Frontal cortex (tissue), 4 donors: ENCODE data around the gene PHACTR3. TPM values are rescaled to one million over a fixed set of nuclear protein-coding genes. Genes with fewer than 3 reads are reported as not detected.
"Not testable (repeated sequence)": the region's sequence is repeated elsewhere in the genome, so short reads cannot be mapped to it uniquely, and the experiment has no call there.

ENCODE experiments used
- DNase-seq, 2 donors: peaks; one replicate each; pipeline ENCODE4 v3.0.0; 2012; ENCODE audit warnings: low spot score in 2 of 2
- FAIRE-seq: peaks from 2 replicates; lab custom pipeline; 2012; peaks lifted over from hg19 to GRCh38; lab: Jason Lieb, UNC
- total RNA-seq: library from RNA; depleted of rRNA; stranded (reverse); fragments of >200 nt; gene quantifications from one replicate; pipeline ENCODE4 v1.2.3, GENCODE V29; 2014
- donor health status: control.
- donor health status: control.
- donor health status: control.

The PHACTR3 gene
- total RNA-seq, 1 donor from 2014 or later, result 40.8 TPM

DNA sequence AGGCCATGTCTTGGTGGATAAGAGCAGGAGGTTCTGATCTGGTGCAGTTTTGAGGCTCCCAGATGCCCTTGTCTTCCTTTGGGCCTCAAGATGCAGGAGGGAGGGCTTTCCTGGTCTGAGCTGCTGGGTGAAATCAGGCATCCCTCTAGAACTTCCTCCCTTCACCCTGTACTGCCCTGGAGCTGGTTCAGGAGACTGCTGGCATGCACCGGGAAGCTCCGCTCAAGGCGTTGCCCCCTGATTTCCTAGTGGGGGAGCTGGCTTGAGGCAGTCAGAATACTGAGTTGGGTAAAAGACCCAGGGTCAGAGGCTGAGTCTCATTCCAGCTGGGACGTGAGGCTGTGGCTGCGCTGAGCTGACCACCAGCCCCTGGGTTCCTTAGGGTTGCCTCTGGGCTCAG is 12.0 kb downstream of the PHACTR3 start:
- DNase-seq (no peak), FAIRE-seq (no peak)

DNA sequence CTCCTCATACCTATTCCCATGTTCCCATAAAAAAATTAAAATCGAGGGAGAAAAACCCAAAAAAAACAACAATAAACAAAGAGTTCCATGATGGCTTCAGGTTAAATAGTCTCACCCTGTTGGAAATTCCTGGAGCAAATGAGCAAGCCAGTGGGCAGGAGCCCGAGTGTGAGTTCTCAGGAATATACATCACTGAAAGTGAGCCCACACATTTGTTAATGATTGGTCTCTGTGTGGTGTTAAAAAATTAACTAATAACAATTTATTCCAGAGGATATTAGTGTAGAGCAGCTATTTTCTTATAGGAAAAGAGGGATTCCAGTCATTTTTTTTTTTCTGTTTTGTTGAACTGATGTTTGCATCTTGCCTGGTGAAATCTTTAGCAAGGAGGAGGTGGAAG is 12.9 kb downstream of the PHACTR3 start:
- FAIRE-seq (no peak), DNase-seq (no peak)

DNA sequence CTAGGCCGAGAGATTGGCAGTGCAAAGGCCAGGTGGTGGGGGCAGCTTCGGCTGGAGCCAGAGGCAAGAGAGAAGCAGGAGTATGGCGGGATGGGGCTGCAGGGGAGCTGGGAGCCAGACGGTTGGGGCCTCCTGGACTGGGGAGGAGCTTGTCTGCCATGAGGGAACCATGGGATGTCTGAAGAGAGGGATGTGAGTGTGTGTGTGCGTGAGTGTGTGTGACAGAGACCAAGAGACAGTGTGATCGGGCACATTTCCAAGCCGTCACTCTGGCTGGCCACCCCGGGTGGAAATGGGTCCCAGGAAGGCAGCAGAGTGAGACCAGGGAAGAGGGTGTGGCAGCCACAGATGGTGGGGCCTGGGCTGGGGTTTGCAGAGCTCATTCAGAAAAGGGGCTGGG is 13.8 kb downstream of the PHACTR3 start:
- DNase-seq, result no peak
- FAIRE-seq, result no peak

DNA sequence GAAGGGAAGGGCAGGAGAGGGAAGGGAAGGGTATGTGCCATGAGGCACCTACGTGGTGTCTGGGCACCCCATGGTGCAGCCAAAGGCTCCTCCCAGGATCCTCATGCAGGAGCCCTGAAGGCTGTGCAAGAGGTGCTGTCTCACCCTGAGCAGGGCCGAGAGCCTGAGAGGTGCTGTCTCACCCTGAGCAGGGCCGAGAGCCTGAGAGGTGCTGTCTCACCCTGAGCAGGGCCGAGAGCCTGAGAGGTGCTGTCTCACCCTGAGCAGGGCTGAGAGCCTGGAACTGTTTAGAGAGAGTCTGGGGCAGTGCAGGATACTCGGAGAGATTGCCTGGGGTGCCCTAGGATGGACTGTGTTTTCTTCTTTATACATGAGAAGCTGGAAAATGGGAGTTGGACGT is 14.2 kb downstream of the PHACTR3 start:
- DNase-seq, FAIRE-seq: not testable (repeated sequence)

DNA sequence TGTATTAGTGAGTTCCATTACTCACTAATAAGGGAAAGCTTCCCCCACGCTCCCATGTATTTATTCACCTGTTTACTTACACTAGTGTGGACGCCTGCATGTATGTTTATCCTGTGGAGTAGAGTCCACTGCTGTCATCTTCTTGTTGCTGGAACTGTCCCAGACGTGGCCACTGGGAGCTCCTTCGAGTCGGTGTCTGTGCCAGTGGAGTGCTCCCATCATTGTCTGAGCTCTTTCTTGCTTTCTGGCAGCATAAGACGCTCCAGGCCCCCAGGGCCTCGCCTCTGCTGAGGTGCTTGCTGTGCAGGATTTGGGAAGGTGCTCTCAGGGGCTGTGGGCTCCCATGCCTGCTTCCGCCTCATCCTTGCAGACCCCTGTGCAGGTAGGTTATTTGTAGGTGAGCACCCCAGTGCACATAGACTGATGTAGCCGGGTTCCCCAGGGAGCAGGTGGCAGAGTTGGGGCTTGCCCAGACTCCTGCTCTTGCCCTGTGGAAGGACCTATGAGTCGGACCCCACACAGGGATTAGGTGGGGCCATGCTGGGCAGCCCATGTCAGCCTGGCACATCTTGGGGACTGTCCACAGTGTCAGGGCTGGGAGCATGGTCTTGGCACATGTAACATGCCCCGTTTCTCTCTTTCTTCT is 16.6 kb downstream of the PHACTR3 start:
- no peak for FAIRE-seq
- no peak for DNase-seq

DNA sequence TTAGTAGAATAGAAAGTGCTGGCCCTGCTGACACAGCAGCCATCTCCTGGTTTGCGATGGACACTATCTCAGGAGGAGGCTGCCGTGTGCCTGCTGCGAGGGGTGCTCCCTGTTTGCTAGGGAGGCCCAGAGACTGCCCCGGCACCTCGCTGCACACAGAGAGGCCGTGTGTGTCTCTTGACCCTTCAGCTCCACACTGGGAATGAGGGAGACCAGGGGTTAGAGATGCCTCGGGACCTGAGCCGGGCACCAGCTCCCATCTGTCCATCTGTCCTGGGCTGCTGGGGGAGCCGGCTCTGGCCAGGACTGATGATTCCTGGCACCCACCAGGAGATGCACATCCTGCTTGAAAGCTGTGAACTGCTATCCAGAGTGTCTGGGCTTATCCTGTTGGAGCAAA is 18.2 kb downstream of the PHACTR3 start:
- no peak for FAIRE-seq
- no peak for DNase-seq

DNA sequence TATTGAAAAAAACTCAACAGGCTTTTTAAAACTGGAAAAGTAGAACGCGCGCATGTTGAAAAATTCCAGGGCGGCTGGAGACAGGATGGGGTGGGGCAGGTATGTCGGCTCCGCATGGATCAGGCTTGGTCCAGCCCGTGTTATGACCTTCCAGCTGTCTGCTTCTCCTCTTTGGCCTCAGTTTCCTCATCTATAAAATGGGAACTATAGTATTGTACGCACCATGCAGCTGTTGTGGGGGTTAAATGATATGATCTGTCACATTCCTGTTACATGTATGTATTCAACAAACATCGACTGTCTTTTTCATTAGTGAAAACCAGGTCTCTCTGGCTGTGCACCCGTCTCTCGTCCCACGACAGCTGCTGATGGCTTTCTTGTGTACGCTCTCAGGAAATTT is 18.8 kb downstream of the PHACTR3 start:
- DNase-seq (no peak), FAIRE-seq (no peak)

DNA sequence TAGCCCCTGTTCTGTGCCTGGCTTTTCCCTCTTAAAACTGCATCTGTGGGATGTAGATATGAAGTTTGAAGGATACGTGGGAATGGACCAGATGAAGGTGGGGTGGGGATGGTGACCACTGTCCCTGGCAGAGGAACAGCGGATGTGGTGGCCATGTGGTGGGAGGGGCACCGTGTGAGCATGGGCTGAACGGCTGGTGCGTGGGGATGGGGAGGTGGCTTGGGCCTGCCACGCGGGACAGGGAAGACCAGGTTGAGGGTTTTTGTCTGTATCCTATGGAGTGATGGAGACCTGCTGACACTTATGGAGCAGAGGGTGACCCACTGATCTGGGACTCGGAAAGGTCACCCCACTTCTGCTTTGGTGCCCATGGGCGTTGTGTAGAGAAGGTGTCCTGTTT is 19.2 kb downstream of the PHACTR3 start:
- no peak for FAIRE-seq

DNA sequence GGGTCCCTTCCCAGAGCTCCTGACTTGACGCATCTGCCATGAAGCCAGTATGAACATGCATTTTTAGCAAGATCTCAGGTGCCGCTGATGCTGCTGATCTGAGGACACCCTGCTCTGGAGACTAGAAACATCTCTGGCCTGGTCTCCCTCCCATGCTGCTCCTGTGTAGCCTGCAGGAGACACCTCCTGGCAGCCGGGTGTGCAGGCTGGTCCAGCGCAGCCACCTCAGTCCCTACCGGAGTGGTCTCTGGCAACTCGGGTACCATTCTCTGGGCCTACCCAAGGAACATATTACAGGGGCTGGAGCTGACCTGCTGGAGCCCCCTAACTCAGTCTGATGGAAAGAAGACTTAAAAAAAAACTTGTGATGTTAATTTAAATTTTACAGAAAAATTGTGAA is 20.1 kb downstream of the PHACTR3 start:
- DNase-seq, result no peak
- no peak for FAIRE-seq

More for the DNA sequence above, 19.2 kb downstream of the PHACTR3 start:
- DNase-seq, result no peak

DNA sequence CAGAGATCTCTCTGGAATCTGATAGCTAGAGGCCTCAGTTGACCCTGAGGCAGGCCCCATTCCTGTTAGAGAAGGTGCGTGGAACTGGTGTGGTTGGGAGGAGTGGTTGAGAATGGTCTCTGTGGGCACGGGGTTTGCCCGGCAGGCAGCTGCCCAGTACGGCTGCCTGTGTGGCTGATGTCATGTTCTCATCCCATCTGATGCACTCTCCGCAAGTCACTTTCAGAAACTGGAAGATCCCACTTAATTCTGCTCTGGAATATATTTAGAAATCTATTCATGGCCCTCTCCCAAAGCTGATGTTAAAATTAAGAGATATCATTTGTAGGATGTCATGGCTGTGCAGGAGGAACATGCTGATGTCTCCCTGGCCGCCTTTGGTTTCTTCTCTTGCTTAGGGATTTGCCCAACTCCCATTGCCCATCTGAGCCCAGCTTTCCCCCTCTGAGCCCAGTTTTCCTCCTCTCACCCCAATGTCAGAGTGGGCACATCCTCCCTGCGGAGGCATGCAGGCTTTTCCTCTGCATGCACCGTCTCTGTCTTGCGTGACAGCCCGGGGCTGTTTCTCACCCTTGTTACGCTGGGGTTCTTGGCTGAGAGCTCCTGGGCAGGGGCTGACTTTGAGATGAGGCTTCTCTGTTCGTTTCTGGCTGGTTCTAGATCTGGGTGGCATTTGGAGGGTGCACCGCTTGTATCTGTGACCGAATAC is 21.0 kb downstream of the PHACTR3 start:
- FAIRE-seq, result no peak

DNA sequence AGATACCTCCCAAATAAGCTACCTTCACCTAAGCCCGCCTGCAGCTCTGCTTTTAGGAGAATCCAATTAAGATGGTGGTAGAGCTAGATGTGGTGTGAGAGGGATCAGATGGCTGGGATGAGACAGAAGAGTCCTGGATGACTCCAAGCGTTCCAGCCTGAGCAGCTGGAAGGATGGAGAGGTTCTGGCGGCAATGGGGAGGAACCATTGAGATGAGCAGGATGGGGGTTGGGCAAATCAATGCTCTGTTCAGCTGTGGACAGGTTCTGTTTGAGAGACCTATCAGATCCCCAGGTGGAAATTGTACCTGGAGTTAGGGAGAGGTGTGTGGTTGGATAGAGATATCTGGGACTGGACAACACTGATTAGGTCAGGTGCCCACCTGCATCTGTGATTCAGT is 23.0 kb downstream of the PHACTR3 start:
- DNase-seq (no peak), FAIRE-seq (no peak)

More for the DNA sequence above, 21.0 kb downstream of the PHACTR3 start:
- DNase-seq, result no peak

DNA sequence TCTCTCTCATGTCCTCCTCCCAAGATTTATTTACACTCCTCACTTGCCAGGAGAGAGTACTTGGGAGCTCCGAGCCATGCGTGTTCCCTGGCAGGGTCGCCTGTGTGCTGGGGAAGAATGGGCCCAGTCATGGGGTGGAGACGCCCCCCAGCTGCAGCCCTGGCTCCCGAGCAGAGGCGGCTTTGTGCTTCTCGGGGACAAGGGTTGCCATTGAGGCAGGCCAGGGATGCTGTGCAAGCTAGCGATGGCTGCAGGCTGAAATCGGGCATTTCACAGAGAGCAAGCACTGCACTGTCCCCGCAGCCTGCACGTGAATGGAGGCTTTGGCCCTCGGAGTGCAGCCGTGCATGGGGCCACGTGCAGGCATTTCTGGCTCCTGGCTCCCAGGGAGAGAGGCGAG is 23.8 kb downstream of the PHACTR3 start:
- DNase-seq (peak; percentile 54 to 65), FAIRE-seq (no peak)

DNA sequence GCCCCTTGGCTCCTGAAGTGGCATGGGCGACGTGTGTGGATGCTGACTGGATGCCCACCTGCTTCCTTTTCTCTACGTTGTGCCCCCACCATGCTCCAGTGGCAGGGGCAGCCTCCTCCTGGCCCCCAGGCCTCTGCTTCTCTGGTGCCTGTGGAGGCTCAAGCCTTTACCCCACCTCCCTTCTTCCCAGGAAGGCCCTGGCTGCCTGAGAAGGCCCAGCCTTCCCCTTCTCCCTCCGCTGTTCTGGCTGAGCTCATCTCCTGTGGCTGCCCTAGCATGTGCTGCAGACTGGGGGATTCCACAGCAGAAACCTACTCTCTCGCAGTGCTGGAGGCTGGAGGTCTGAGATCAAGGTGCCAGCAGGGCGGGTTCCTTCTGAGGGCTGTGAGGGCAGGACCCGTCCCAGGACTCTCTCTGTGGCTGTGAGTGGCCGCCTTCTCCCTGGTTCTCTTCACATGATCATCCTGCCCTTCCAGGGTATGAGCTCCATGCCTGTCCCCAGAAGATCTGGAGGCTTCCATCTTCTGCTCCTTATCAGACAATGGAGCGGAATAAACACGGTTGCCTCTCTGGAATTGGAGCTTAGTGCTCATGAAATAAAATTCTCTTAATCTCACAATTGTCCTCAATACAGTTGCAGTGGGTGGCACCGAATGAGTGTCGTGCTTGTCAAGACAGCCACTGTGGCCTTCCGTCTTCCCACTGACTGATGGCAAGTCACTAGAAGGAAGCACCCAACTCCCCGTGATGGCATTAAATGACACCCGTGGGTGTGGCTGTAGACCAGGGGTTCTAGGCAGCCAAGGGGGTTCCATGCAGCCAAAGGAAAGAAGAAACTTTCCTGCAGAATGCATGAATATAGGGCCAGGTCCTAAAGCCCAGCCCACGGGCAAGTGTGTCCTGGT is 25.1 kb downstream of the PHACTR3 start:
- no peak for DNase-seq
- no peak for FAIRE-seq

DNA sequence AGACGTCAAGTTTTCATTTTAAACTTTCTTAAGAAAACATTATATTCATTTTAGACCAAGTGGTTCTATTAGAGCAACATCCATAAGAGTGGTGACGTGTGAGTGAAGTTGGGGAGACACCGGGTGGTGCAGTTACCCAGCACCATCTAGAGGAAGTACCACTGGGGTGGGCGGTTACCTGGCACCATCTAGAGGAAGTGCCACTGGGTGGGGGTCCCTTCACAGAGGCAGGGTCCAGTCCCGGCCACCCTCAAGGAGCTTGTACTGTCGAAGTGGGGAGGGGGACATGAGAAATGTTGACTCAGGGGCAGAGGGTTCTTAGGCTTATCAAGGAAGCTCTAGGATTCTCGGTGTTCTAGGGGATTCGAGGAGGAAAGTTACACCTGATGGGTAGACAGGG is 26.2 kb downstream of the PHACTR3 start:
- DNase-seq (no peak), FAIRE-seq (no peak)

DNA sequence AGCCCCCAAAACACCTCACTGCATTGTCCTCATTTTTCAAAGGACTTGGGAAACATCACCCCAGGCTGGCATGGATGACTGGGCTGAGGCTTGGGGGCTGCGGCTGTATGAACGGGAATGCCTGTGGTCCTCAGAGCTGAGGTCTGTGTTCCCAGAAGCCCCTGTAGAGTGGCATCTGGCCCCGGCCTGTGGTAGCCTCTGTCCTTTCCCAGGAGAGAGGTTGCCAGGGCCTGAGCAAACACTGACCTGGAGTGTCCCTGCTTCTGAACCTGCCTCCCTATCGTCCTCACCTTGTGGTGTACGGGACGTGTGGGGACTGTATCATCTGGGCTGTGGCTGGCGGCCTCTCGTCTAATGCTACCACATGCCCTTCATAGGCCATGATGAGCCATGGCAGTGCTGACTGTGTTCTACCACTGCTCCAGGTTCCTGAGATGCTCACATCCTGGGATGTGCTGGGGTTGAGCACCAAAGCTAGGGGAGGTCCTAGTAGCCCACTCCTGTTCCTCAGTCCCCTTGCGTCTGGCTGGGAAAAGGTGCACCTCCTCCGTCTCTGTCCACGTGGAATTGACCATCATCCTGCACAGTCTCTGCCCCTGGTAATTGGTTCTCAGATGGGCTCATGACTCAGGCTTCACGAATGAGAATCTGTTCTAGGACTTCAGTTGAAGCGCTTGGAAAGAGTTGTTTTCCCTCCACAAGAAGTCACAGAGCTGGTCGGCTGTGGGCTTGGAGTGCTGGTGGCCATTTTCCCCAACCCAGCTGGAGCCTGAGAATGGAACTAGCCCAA is 27.6 kb downstream of the PHACTR3 start:
- DNase-seq, result no peak
- FAIRE-seq, result no peak

DNA sequence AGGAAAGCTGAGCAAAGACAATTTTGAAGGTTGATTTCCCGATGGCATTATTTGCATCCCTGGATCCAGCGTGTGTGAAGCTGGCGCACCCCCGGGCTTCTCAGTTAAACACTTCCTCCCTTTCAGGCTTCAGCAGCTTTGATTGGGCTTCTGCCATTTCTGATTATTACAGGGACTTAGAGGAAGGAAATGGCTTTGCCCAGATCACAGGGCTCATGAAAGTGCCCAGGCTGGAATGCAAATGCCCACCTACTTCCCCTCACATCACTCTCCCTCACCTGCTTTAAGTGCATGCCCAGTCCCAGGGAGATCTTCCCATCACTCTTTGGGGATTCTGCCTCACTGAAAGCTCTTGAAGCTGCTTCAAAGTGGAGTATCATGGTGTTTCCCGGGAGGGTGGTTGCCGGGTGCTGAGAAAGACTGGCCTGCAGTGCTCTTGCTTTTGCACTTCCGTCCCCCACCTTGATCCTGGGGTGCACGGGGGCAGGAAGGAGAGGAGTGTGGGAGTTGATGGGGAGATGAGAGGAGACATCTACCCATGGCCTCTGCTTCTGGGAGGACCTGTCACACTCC is 28.3 kb downstream of the PHACTR3 start:
- DNase-seq (no peak), FAIRE-seq (no peak)

DNA sequence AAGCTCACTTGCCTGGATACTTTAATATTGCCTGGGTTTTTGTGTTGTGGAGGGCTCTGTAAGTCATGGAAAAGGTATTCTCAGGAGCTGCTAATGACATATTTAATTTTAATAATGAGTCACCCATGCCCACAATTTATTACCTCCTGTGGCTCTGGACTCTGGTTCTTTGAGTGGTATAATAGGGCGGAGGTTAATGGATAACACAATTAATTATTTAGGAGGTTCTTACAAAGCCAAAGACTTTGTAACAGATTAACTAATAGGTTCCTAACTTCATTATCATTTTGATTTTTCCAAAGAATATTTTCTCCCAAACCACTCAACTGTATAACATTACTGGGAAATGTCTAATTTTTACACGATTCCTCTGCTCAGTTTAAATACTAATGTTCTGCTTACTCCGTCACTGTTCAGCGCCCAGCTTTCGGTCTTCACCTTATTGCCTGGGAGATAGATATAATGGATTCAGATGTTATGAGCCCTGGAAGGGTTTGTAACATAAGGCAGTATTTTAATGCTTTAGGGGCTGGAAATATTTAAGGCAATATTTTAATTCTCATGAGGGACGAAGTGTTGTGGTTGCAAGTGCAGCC is 29.4 kb downstream of the PHACTR3 start:
- DNase-seq (no peak), FAIRE-seq (no peak)

DNA sequence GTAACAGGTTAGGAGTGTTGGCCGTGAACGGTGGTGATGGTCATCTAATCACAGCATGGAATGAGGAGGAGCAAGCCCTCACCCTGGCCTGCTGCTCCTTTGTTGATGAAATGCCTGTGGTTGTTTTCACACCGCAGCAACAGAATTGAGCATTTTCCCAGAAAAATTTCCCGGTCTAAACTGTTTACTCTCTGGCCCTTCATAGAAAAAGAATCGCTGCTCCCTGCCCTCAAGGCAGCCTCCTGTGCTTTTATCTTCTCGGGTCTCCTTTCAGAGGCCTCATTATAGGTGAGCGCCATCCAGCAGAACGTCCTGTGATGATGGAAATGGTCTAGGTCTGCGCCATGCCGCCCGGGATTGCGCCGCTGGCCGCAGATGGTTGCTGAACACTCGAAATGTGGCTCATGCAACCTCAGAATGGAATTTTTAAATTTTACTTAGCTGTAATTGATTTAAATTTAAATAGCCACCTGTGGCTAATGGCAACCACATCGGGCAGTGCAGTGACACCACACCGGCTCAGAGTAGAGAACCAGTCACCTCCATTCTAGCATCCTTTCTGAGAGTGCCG is 30.2 kb downstream of the PHACTR3 start:
- FAIRE-seq (no peak), DNase-seq (no peak)
